IMR-90 (cell line): ENCODE data around the gene EXT2. TPM values are rescaled to one million over a fixed set of nuclear protein-coding genes. Genes with fewer than 3 reads are reported as not detected.

ENCODE experiments used
- ATAC-seq: fragments of 200-7000 bp; cut with Tn5 transposase; 2 replicates; pipeline ENCODE4 v1.9.1; 2020; ENCODE audit warnings: low read depth, mild to moderate bottlenecking, moderate library complexity
- BruUV-seq: library from RNA; stranded (reverse); fragments of 400-500 nt; replicated peaks from 2 replicates; lab custom pipeline; 2021; lab: Mats Ljungman, UMichigan
- CTCF ChIA-PET: fragments of 300-600 bp; formaldehyde crosslinking; extraction: SDS; loops from one replicate; lab custom pipeline; 2021; ENCODE audit warnings: antibody characterized with exemption; lab: Yijun Ruan, JAX
- POLR2A ChIA-PET: fragments of 300-600 bp; sonication (Branson Sonifier 250); formaldehyde crosslinking; loops from one replicate; lab custom pipeline; 2022; ENCODE audit warnings: antibody characterized with exemption; ENCODE audit not compliant: unreplicated experiment; lab: Charles Lee
- DNase-seq: peaks from one replicate; pipeline ENCODE4 v3.0.0; 2013
- H2AFZ ChIP-seq: replicated peaks from 2 replicates; pipeline ENCODE3; 2013; ENCODE audit warnings: low read length, mild to moderate bottlenecking; ENCODE audit not compliant: poor library complexity
- H2AK5ac ChIP-seq: 2 replicates; pipeline ENCODE4 v1.6.1; 2013; ENCODE audit warnings: low read depth, low read length, inconsistent platforms
- H2AK9ac ChIP-seq: replicated peaks from 2 replicates; pipeline ENCODE3; 2013; ENCODE audit warnings: mild to moderate bottlenecking, low read depth, low read length, moderate library complexity; ENCODE audit not compliant: poor library complexity
- H2BK120ac ChIP-seq: 2 replicates; pipeline ENCODE4 v1.6.1; 2013; ENCODE audit warnings: low read depth, low read length, inconsistent platforms
- H2BK15ac ChIP-seq: 3 replicates; pipeline ENCODE4 v1.6.1; 2013; ENCODE audit warnings: low read depth, low read length, inconsistent platforms
- H2BK20ac ChIP-seq: 2 replicates; pipeline ENCODE4 v1.6.1; 2013; ENCODE audit warnings: low read depth, mild to moderate bottlenecking, inconsistent platforms, low read length, moderate library complexity
- H2BK5ac ChIP-seq: 2 replicates; pipeline ENCODE4 v1.6.1; 2013; ENCODE audit warnings: mild to moderate bottlenecking, low read depth, low read length, inconsistent platforms; ENCODE audit not compliant: poor library complexity, severe bottlenecking
- H3K14ac ChIP-seq: replicated peaks from 2 replicates; pipeline ENCODE4 v1.6.1; 2013; ENCODE audit warnings: low read depth, low read length, inconsistent platforms
- H3K18ac ChIP-seq: 2 replicates; pipeline ENCODE4 v1.6.1; 2013; ENCODE audit warnings: low read depth, low read length, control low read depth
- H3K23ac ChIP-seq: 2 replicates; pipeline ENCODE4 v1.6.1; 2013; ENCODE audit warnings: low read depth, low read length, inconsistent platforms
- H3K27ac ChIP-seq: 2 replicates; pipeline ENCODE4 v1.5.1; 2013; ENCODE audit warnings: mild to moderate bottlenecking, control low read depth, low read length; ENCODE audit not compliant: insufficient read depth
- H3K27me3 ChIP-seq: 2 replicates; pipeline ENCODE4 v1.6.1; 2013; ENCODE audit warnings: low read length; ENCODE audit not compliant: control insufficient read depth, insufficient read depth
- H3K36me3 ChIP-seq: 2 replicates; pipeline ENCODE4 v1.6.1; 2013; ENCODE audit warnings: low read length, mixed read lengths; ENCODE audit not compliant: control insufficient read depth, insufficient read depth
- H3K4ac ChIP-seq: 2 replicates; pipeline ENCODE4 v1.6.1; 2013; ENCODE audit warnings: low read depth, low read length, inconsistent platforms
- H3K4me1 ChIP-seq: 2 replicates; pipeline ENCODE4 v1.6.1; 2013; ENCODE audit warnings: low read length, mixed read lengths; ENCODE audit not compliant: control insufficient read depth, insufficient read depth
- H3K4me2 ChIP-seq: 2 replicates; pipeline ENCODE4 v1.6.1; 2013; ENCODE audit warnings: low read depth, mild to moderate bottlenecking, control low read depth, low read length, moderate library complexity
- H3K4me3 ChIP-seq: 2 replicates; pipeline ENCODE4 v1.5.1; 2013; ENCODE audit warnings: low read depth, mild to moderate bottlenecking, control low read depth, low read length, moderate library complexity; ENCODE audit not compliant: insufficient read depth
- H3K56ac ChIP-seq: 2 replicates; pipeline ENCODE4 v1.6.1; 2013; ENCODE audit warnings: low read length, inconsistent platforms; ENCODE audit not compliant: insufficient read depth; ENCODE audit errors: extremely low read depth
- H3K79me1 ChIP-seq, 2 experiments: 2 replicates each; pipeline ENCODE4 v1.6.1; 2013; ENCODE audit warnings: low read length in 2 of 2, inconsistent platforms in 1 of 2, low read depth in 1 of 2
- H3K9ac ChIP-seq: 2 replicates; pipeline ENCODE4 v1.6.1; 2013; ENCODE audit warnings: low read depth, low read length, control low read depth
- H3K9me1 ChIP-seq: 2 replicates; pipeline ENCODE4 v1.6.1; 2013; ENCODE audit warnings: low read length, inconsistent platforms; ENCODE audit not compliant: insufficient read depth
- H3K9me3 ChIP-seq: 2 replicates; pipeline ENCODE4 v1.6.1; 2013; ENCODE audit warnings: low read length; ENCODE audit not compliant: control insufficient read depth, insufficient read depth
- H4K20me1 ChIP-seq: 2 replicates; pipeline ENCODE4 v1.6.1; 2013; ENCODE audit warnings: low read length, inconsistent platforms; ENCODE audit not compliant: insufficient read depth
- H4K5ac ChIP-seq: 2 replicates; pipeline ENCODE4 v1.6.1; 2013; ENCODE audit warnings: mild to moderate bottlenecking, low read depth, low read length, control low read depth
- H4K8ac ChIP-seq, 2 experiments: 2 replicates each; pipeline ENCODE4 v1.6.1; 2013; ENCODE audit warnings: low read depth in 2 of 2, low read length in 2 of 2, control low read depth in 1 of 2, inconsistent platforms in 1 of 2
- H4K91ac ChIP-seq: 2 replicates; pipeline ENCODE4 v1.6.1; 2013; ENCODE audit warnings: low read depth, low read length, inconsistent platforms; ENCODE audit not compliant: insufficient read depth
- BHLHE40 ChIP-seq: fragments of 150-350 bp; IDR thresholded peaks from 2 replicates; pipeline ENCODE4 v1.6.1; 2016; ENCODE audit warnings: mild to moderate bottlenecking, low read depth, low read length
- CHD1 ChIP-seq: IDR thresholded peaks from 2 replicates; pipeline ENCODE4 v1.6.1; 2012; ENCODE audit warnings: low read depth, low read length, improper control_type of control experiment
- FOS ChIP-seq: fragments of 150-350 bp; IDR thresholded peaks from 2 replicates; pipeline ENCODE4 v1.6.1; 2016; ENCODE audit warnings: low read depth, low read length
- POLR2A ChIP-seq: IDR thresholded peaks from 2 replicates; pipeline ENCODE4 v1.6.1; 2012; ENCODE audit warnings: mild to moderate bottlenecking, low read depth, low read length
- RAD21 ChIP-seq: IDR thresholded peaks from 2 replicates; pipeline ENCODE4 v1.6.1; 2012; ENCODE audit warnings: low read length, improper control_type of control experiment
- USF2 ChIP-seq: fragments of 150-350 bp; IDR thresholded peaks from 2 replicates; pipeline ENCODE4 v1.6.1; 2017; ENCODE audit warnings: mild to moderate bottlenecking, antibody characterized with exemption, low read length, low read depth
- WGBS, 2 experiments: methylation state at CpG; one replicate each; pipeline versions ENCODE4 v1.1.5 to v1.1.7; 2013; ENCODE audit warnings: missing lambda C conversion rate in 2 of 2; ENCODE audit not compliant: insufficient read length in 1 of 2; ENCODE audit errors: extremely low coverage in 2 of 2; 5-methylcytosine and 5-hydroxymethylcytosine counted together
- dilution Hi-C: fragments of 300-500 bp; cut with HindIII; formaldehyde crosslinking; loops from one replicate; pipeline ENCODE4 v1.14.3; 2018; ENCODE audit warnings: low sequenced_read_pairs; ENCODE audit not compliant: unreplicated experiment
- in situ Hi-C: fragments of 300-500 bp; cut with MboI; formaldehyde crosslinking; loops from 3 replicates; pipeline ENCODE4 v1.14.3; 2019; ENCODE audit warnings: low sequenced_read_pairs, inconsistent platforms, mixed read lengths
- intact Hi-C: fragments of 100-400 bp; cut with micrococcal nuclease; formaldehyde crosslinking; loops from 2 replicates; pipeline ENCODE4 v1.10.0; 2022
- polyA plus RNA-seq, 3 experiments: library from polyadenylated mRNA; depleted of rRNA; stranded (reverse); fragments of >200 nt; gene quantifications; 2 replicates each; pipeline ENCODE4 v1.2.3, GENCODE V29; 2012; ENCODE audit warnings: low replicate concordance in 1 of 3
- total RNA-seq: library from RNA; depleted of rRNA; stranded (reverse); fragments of >200 nt; gene quantifications from 2 replicates; pipeline ENCODE4 v1.2.3, GENCODE V29; 2012

The EXT2 gene
- total and polyA plus RNA-seq, 2 of the 4 experiments (the other 2 are of a cell fraction) = 75.0 to 85.3 TPM

- H4K20me1 ChIP-seq = no peaks in the 10 kb centered on the region
Observed at GRCh38 chr11:44047298-44047697, 48.2 kb upstream of the EXT2 start.

More at GRCh38 chr11:44047298-44047697, 48.2 kb upstream of the EXT2 start:
- no peak overlapping the region for H2AK9ac ChIP-seq
- H4K8ac ChIP-seq = no peak overlapping the region
- no peak overlapping the region for H3K9ac ChIP-seq
- H2BK20ac ChIP-seq = no peak overlapping the region
- ChIA-PET POLR2A (no interaction called here), CTCF (no interaction called here)
- H2AFZ ChIP-seq = no peak overlapping the region
- no peak overlapping the region for H3K56ac ChIP-seq
- no TSS peak for BruUV-seq
- intact Hi-C loops (no loop called here), dilution Hi-C loops (loop anchor here (25.0 kb wide), 1 partner anchor 135 kb away; no protein-coding TSS in a partner anchor), in situ Hi-C loops (no loop called here)
- H3K14ac ChIP-seq = no peak overlapping the region
- H3K4ac ChIP-seq = no peak overlapping the region
- H2AK5ac ChIP-seq = no peak overlapping the region
- no peaks in the 10 kb centered on the region for H3K4me1 ChIP-seq
- H3K4me2 ChIP-seq = no peak overlapping the region
- no peak overlapping the region for H4K91ac ChIP-seq
- no peak overlapping the region for H3K27ac ChIP-seq
- H3K18ac ChIP-seq = no peak overlapping the region
- TF ChIP-seq POLR2A (no peak), CHD1 (no peak), FOS (no peak), USF2 (peak; percentile 40), BHLHE40 (no peak), RAD21 (no peak)
- no peaks in the 10 kb centered on the region for H3K79me1 ChIP-seq
- peaks cover 11% of the 10 kb centered on the region for H3K27me3 ChIP-seq
- no peak overlapping the region for H2BK15ac ChIP-seq
- H3K36me3 ChIP-seq = no peaks in the 10 kb centered on the region
- H2BK120ac ChIP-seq = no peak overlapping the region
- no peaks in the 10 kb centered on the region for H3K9me1 ChIP-seq
- DNase-seq (no peak), ATAC-seq (no peak)
- H3K23ac ChIP-seq = no peak overlapping the region
- H3K4me3 ChIP-seq = no peak overlapping the region
- no peak overlapping the region for H2BK5ac ChIP-seq
- WGBS, 2 experiments = no CpG with 5 or more reads among the region's 2 CpGs
- no peak overlapping the region for H4K5ac ChIP-seq
- no peaks in the 10 kb centered on the region for H3K9me3 ChIP-seq
